Ovary (tissue), 3 donors: ENCODE data around the gene ZBBX.

Experiments used
- POLR2A ChIP-seq: fragments of 450-650 bp; IDR thresholded peaks from one replicate; pipeline ENCODE4 v1.6.1; 2017; ENCODE audit warnings: antibody characterized with exemption, mild to moderate bottlenecking, moderate library complexity
- TF ChIP-seq, protein P1 (sequence below), 3 donors: fragments of 450-650 bp in 2 of 3; fragments of 200-600 bp in 1 of 3; IDR thresholded peaks; one replicate each; pipeline versions ENCODE4 v1.5.1 to v1.8.0; 2016 to 2022; ENCODE audit warnings: antibody characterized with exemption in 3 of 3, mild to moderate bottlenecking in 1 of 3
- donor health status: DM: no; HTN: no; CAD: no.

DNA sequence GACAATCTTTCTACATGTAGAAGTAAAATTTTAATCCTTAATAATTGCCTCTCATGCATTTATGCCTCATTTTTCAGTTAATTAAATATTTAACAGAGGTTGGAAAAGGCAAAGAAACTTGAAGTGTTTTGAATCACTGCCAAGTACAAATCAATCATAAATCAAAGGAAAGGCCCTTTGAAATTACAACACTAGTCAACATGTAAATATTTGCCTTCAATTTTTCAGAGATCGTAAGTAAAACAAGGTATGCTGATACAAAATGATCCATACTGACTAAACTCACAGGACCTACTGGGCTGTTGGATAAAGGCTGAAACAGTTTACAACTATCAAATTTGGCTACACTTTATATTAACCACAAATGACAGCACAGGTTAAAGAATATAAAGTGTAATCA lies 33.9 kb downstream of the ZBBX start:
- no peak for TF ChIP-seq POLR2A
- TF ChIP-seq, protein P1, sequence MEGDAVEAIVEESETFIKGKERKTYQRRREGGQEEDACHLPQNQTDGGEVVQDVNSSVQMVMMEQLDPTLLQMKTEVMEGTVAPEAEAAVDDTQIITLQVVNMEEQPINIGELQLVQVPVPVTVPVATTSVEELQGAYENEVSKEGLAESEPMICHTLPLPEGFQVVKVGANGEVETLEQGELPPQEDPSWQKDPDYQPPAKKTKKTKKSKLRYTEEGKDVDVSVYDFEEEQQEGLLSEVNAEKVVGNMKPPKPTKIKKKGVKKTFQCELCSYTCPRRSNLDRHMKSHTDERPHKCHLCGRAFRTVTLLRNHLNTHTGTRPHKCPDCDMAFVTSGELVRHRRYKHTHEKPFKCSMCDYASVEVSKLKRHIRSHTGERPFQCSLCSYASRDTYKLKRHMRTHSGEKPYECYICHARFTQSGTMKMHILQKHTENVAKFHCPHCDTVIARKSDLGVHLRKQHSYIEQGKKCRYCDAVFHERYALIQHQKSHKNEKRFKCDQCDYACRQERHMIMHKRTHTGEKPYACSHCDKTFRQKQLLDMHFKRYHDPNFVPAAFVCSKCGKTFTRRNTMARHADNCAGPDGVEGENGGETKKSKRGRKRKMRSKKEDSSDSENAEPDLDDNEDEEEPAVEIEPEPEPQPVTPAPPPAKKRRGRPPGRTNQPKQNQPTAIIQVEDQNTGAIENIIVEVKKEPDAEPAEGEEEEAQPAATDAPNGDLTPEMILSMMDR (IDR thresholded peaks at IDR 0.05) = no peak
